Measurements from ENCODE around the gene WDPCP. TPM values are rescaled to one million over a fixed set of nuclear protein-coding genes. Genes with fewer than 3 reads are reported as not detected.

The WDPCP gene
- total RNA-seq, 3 donors from 2014 or later = 5.3 to 15.4 (median 7.5) TPM

DNA sequence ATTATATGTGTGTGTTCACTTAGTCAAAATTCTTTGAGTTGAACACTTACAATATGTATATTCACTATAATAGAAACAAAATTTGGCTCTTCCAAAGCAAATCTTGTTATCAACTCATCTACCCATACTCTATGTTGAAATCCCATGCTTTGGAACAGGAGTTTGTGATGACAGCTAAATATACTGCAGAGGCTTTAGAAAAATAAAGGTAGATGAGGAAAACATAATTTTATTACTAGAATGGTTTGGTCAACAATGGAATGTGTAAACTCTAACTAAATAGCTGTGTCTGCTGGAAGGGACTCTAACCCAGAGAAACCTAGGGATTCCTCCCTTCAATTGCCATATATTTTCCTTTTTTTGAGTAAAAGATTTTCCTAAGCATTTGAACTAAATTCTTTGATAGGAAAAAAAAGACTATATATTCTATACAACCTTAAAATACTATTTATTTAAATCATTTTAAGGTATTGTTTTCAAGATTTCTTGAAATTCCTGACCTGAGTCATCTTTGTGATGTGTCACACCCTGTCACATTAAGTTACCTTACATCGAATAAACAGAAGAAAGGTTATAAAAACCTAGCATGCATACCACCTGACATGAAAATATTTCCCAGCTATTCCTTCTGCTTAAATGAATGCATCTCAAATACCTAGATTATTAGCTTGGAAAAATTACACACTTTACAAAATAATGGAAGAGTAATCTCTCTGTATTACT lies 362.2 kb downstream of the WDPCP start:
- intact Hi-C loops (cut with DNase I, micrococcal nuclease) = no loop called here
- no peak for ATAC-seq
- no peak for DNase-seq
- Histone ChIP-seq H3K4me3 (no peak overlapping the region), H3K9me3 (no peaks in the 10 kb centered on the region), H3K36me3 (ENCODE audit: low read depth) (no peaks in the 10 kb centered on the region), H3K4me1 (ENCODE audit: low read depth) (no peaks in the 10 kb centered on the region)
- no peak for TF ChIP-seq CTCF (IDR thresholded peaks at IDR 0.05)

- H3K4me3 ChIP-seq = no peak overlapping the region
- H3K4me1 ChIP-seq (ENCODE audit: low read depth) = no peaks in the 10 kb centered on the region
- intact Hi-C loops (cut with DNase I, micrococcal nuclease) = no loop called here
- DNase-seq (no peak), ATAC-seq (no peak)
- peaks cover 3% of the 10 kb centered on the region for H3K9me3 ChIP-seq
- no peak for TF ChIP-seq CTCF (IDR thresholded peaks at IDR 0.05)
- H3K36me3 ChIP-seq (ENCODE audit: low read depth) = no peaks in the 10 kb centered on the region
Measured at GRCh38 chr2:63218800-63219526, 369.3 kb downstream of the WDPCP start.

DNA sequence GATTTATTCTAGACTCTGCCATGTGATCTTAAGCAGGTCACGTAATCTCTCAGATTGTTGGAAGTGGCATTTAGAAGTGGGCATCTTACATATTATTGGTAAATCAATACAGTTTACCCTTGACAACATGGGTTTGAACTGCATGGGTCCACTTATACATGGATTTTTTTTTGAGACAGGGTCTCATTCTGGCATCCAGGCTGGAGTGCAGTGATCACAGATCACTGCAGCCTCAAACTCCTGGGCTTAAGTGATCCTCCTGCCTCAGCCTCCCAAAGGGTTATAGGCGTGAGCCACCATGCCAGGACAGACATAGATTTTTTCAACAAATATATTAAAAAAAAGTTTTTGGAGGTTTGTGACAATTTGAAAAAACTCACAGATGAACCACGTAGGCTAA lies 393.0 kb downstream of the WDPCP start:
- intact Hi-C loops (cut with DNase I, micrococcal nuclease) = no loop called here
- DNase-seq (no peak), ATAC-seq (no peak)
- Histone ChIP-seq H3K4me3 (no peak overlapping the region), H3K4me1 (ENCODE audit: low read depth) (no peaks in the 10 kb centered on the region), H3K9me3 (no peaks in the 10 kb centered on the region), H3K36me3 (ENCODE audit: low read depth) (no peaks in the 10 kb centered on the region)
- no peak for TF ChIP-seq CTCF (IDR thresholded peaks at IDR 0.05)

DNA sequence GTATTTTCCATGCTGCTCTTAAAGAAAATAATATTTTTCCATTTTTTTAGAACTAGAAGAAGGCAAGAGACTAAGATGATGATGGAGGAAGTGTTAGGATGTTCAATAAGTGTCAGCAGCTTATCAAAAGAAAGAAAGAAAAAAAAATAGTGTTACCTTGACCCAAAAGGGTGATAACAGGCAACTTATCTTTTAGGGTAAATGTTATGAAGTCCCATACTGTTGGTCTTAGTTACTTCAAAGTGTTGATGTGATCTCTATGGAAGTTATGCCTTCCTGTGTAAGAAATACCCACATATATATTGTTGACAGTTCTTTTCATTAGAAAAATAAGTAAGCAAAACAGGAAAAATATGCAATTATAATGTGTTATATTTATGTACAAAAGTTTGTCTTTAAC lies 394.1 kb downstream of the WDPCP start:
- intact Hi-C loops (cut with DNase I, micrococcal nuclease) = no loop called here
- no peak for DNase-seq

More for the DNA sequence above, 394.1 kb downstream of the WDPCP start:
- Histone ChIP-seq H3K4me3 (no peak overlapping the region), H3K4me1 (ENCODE audit: low read depth) (no peaks in the 10 kb centered on the region), H3K9me3 (no peaks in the 10 kb centered on the region), H3K36me3 (ENCODE audit: low read depth) (no peaks in the 10 kb centered on the region)
- no peak for ATAC-seq
- TF ChIP-seq CTCF (IDR thresholded peaks at IDR 0.05) = no peak

Data from mucosa of descending colon (tissue), 3 donors.